Esophagus muscularis mucosa (tissue), 4 donors: ENCODE measurements around the gene HELZ. TPM values are rescaled to one million over a fixed set of nuclear protein-coding genes. Genes with fewer than 3 reads are reported as not detected.

Experiments
- DNase-seq: peaks from one replicate; pipeline ENCODE4 v3.0.0-alpha.2; 2017; ENCODE audit errors: extremely low spot score
- H3K27ac ChIP-seq, 4 donors: fragments of 200-600 bp; sonication (generic); replicated peaks in 1 of 4; 1 replicate in 3 of 4; 2 replicates in 1 of 4; pipeline ENCODE4 v1.5.1; 2016 to 2019; ENCODE audit warnings: mild to moderate bottlenecking in 1 of 4
- H3K27me3 ChIP-seq, 4 donors: fragments of 200-600 bp; sonication (generic); one replicate each; pipeline versions ENCODE4 v1.5.1 to v1.6.0; 2016 to 2019
- H3K36me3 ChIP-seq, 4 donors: fragments of 200-600 bp; sonication (generic); one replicate each; pipeline ENCODE4 v1.5.1; 2016 to 2019
- H3K4me1 ChIP-seq, 4 donors: fragments of 200-600 bp; sonication (generic); one replicate each; pipeline ENCODE4 v1.5.1; 2016 to 2019
- H3K4me3 ChIP-seq, 4 donors: fragments of 200-600 bp; sonication (generic); 1 replicate in 2 of 4; 2 replicates in 2 of 4; pipeline ENCODE4 v1.5.1; 2016 to 2019; ENCODE audit warnings: mild to moderate bottlenecking in 4 of 4, moderate library complexity in 1 of 4
- H3K9me3 ChIP-seq, 4 donors: fragments of 200-600 bp; sonication (generic); 1 replicate in 3 of 4; 2 replicates in 1 of 4; pipeline ENCODE4 v1.5.1; 2016 to 2019
- CTCF ChIP-seq, 3 experiments: fragments of 200-600 bp in 2 of 3; fragments of 450-650 bp in 1 of 3; sonication (generic) in 2 of 3; IDR thresholded peaks; one replicate each; pipeline ENCODE4 v1.5.1; 2017 to 2019; ENCODE audit warnings: antibody characterized with exemption in 3 of 3, mild to moderate bottlenecking in 2 of 3, moderate library complexity in 1 of 3
- EP300 ChIP-seq: sonication (generic); formaldehyde crosslinking; IDR thresholded peaks from one replicate; pipeline ENCODE4 v1.6.1; 2017; ENCODE audit warnings: antibody characterized with exemption
- POLR2A ChIP-seq: fragments of 450-650 bp; IDR thresholded peaks from one replicate; pipeline ENCODE4 v1.6.1; 2017; ENCODE audit warnings: antibody characterized with exemption, moderate library complexity, mild to moderate bottlenecking, low read depth
- POLR2AphosphoS5 ChIP-seq, 2 donors: sonication (generic); formaldehyde crosslinking; IDR thresholded peaks; one replicate each; pipeline ENCODE4 v1.6.1; 2017; ENCODE audit warnings: antibody characterized with exemption in 2 of 2
- WGBS: methylation state at CpG from one replicate; pipeline ENCODE4 v1.1.5; 2018; 5-methylcytosine and 5-hydroxymethylcytosine counted together
- intact Hi-C: fragments of 100-400 bp; cut with DNase I; formaldehyde crosslinking; loops from one replicate; pipeline ENCODE4 v1.15.1; 2023
- total RNA-seq, 4 donors: library from RNA; depleted of rRNA; stranded (reverse); fragments of >200 nt; gene quantifications; one replicate each; pipeline versions ENCODE4 v1.1.0 to v1.2.1, GENCODE V29; 2016

Gene HELZ
- total RNA-seq, 4 donors from 2014 or later: 35.0 to 62.3 (median 45.8) TPM

GRCh38 chr17:67113486-67113885 is 131.5 kb downstream of the HELZ start:
- peaks cover 9 to 82% (median 47%) of the 10 kb centered on the region in 4 donors for H3K36me3 ChIP-seq
- WGBS: 92% methylated on average over 5 of the region's 5 CpGs

DNA sequence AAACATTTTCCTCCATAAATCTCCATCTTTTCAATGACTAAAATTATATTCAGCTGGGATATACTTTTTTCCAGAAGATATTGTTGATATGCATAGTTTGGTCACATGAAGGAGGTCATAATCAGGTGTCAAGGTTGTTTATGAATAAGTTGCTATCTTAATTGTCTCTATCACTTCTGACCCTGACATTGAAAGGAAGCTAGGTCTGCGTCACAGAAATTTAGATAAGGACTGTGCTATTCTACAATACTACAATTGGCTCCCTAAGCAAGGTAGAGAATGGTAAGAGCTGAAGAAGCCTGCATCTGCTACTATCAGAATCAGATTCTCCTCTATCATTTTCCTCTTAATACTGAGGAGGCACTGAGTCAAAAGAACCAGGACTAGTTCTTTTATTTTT is 133.2 kb downstream of the HELZ start:
- Histone ChIP-seq H3K27me3 (no peaks in the 10 kb centered on the region), H3K36me3 (peaks cover 23 to 84% (median 56%) of the 10 kb centered on the region in 4 donors)
- WGBS: 90% methylated on average over 1 of the region's 1 CpG

More at GRCh38 chr17:67113486-67113885, 131.5 kb downstream of the HELZ start:
- H3K4me3 ChIP-seq: no peak overlapping the region
- H3K27me3 ChIP-seq: no peaks in the 10 kb centered on the region
- H3K27ac ChIP-seq: no peak overlapping the region
- DNase-seq: no peak
- peaks cover 0 to 5% (median 3%) of the 10 kb centered on the region in 4 donors for H3K9me3 ChIP-seq
- no peak for TF ChIP-seq CTCF (IDR thresholded peaks at IDR 0.05)
- TF ChIP-seq POLR2AphosphoS5 (IDR thresholded peaks at IDR 0.05): no peak
- TF ChIP-seq POLR2A: no peak
- no peak for TF ChIP-seq EP300
- H3K4me1 ChIP-seq: no peaks in the 10 kb centered on the region
- intact Hi-C loops: no loop called here

GRCh38 chr17:67111327-67111726 is 133.7 kb downstream of the HELZ start:
- TF ChIP-seq POLR2AphosphoS5 (IDR thresholded peaks at IDR 0.05) (no peak), CTCF (IDR thresholded peaks at IDR 0.05) (no peak), EP300 (no peak)
- WGBS: 96% methylated on average over 2 of the region's 2 CpGs
- Histone ChIP-seq H3K9me3 (peaks cover 0 to 4% (median 0%) of the 10 kb centered on the region in 4 donors), H3K4me3 (no peak overlapping the region), H3K4me1 (no peaks in the 10 kb centered on the region), H3K27ac (no peak overlapping the region), H3K27me3 (no peaks in the 10 kb centered on the region), H3K36me3 (peaks cover 28 to 85% (median 58%) of the 10 kb centered on the region in 4 donors)
- no peak for DNase-seq
- intact Hi-C loops: no loop called here

More for the DNA sequence above, 133.2 kb downstream of the HELZ start:
- intact Hi-C loops: no loop called here
- TF ChIP-seq POLR2AphosphoS5 (IDR thresholded peaks at IDR 0.05): no peak
- TF ChIP-seq EP300: no peak
- no peak for TF ChIP-seq POLR2A
- no peak for TF ChIP-seq CTCF (IDR thresholded peaks at IDR 0.05)
- no peak for DNase-seq
- Histone ChIP-seq H3K4me1 (no peaks in the 10 kb centered on the region), H3K4me3 (no peak overlapping the region), H3K27ac (no peak overlapping the region), H3K9me3 (peaks cover 0 to 5% (median 2%) of the 10 kb centered on the region in 4 donors)

DNA sequence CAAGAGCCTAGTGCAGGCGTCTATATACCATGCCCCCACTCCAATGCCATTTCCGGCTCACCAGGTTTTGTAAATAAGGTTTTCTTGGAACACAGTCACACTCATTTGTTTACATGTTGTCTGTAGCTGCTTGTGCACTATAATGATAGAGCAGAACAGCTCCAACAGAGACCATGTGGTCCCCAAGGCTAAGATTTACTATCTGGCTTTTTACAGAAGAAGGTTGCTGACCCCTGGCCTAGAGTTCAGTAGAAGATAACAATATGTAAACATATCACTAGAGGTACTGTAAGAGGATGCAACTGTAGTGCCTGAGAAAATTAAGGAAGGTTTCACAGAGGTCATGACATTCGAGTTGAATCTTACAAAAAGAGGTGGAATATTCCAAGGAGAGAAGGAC is 134.4 kb downstream of the HELZ start:
- no peak overlapping the region for H3K27ac ChIP-seq
- no peak for TF ChIP-seq CTCF (IDR thresholded peaks at IDR 0.05)
- TF ChIP-seq EP300: no peak
- TF ChIP-seq POLR2A: no peak
- no peak for TF ChIP-seq POLR2AphosphoS5 (IDR thresholded peaks at IDR 0.05)
- 90% methylated on average over 3 of the region's 3 CpGs for WGBS
- intact Hi-C loops: no loop called here
- DNase-seq: no peak
- no peaks in the 10 kb centered on the region for H3K27me3 ChIP-seq
- no peak overlapping the region for H3K4me3 ChIP-seq
- peaks cover 28 to 91% (median 54%) of the 10 kb centered on the region in 4 donors for H3K36me3 ChIP-seq
- no peaks in the 10 kb centered on the region for H3K9me3 ChIP-seq
- H3K4me1 ChIP-seq: no peaks in the 10 kb centered on the region

DNA sequence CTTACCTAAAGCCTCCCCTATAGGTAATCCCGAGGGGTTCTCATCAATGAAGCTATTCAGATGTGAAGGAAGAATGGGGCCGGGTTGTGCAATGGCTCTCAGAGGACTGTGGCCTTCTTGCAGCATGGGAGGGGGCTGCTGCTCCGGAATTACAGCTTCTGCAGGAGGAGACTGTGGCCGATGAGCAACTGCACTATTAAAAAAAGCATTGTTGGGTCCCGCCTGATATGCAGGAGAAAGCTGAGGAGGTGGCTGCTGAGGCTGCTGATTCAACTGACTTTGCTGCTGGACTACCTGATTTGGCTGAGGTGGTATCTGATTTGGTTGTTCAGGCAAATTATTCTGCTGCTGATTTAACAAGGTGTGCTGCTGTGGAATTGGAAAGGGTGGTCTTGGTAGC is 135.9 kb downstream of the HELZ start:
- TF ChIP-seq POLR2A (no peak), CTCF (IDR thresholded peaks at IDR 0.05) (no peak), EP300 (no peak), POLR2AphosphoS5 (IDR thresholded peaks at IDR 0.05) (no peak)
- H3K36me3 ChIP-seq: peaks cover 28 to 92% (median 55%) of the 10 kb centered on the region in 4 donors
- H3K4me3 ChIP-seq: no peak overlapping the region
- DNase-seq: no peak
- intact Hi-C loops: no loop called here
- WGBS: 84% methylated on average over 5 of the region's 5 CpGs
- H3K27ac ChIP-seq: no peak overlapping the region
- H3K27me3 ChIP-seq: no peaks in the 10 kb centered on the region
- H3K4me1 ChIP-seq: no peaks in the 10 kb centered on the region
- no peaks in the 10 kb centered on the region for H3K9me3 ChIP-seq
